Heart left ventricle (tissue), 16 donors: ENCODE data around the gene DCDC1. TPM values are rescaled to one million over a fixed set of nuclear protein-coding genes. Genes with fewer than 3 reads are reported as not detected.

Experiments used
- ATAC-seq, 4 donors: fragments of 200-7000 bp; cut with Tn5 transposase; one replicate each; pipeline ENCODE4 v1.9.1; 2020 to 2022; ENCODE audit warnings: moderate library complexity in 4 of 4, mild to moderate bottlenecking in 3 of 4, moderate number of reproducible peaks in 1 of 4
- DNase-seq, 5 donors: peaks; one replicate each; pipeline ENCODE4 v3.0.0-alpha.2; 2020
- H3K27ac ChIP-seq, 12 donors: fragments of 200-600 bp; sonication (generic) in 4 of 12; one replicate each; pipeline versions ENCODE4 v1.5.0 to v1.8.0; 2016 to 2022; ENCODE audit warnings: mild to moderate bottlenecking in 2 of 12
- H3K27me3 ChIP-seq, 9 donors: fragments of 200-600 bp; sonication (generic) in 2 of 9; one replicate each; pipeline versions ENCODE4 v1.5.1 to v1.8.0; 2016 to 2022; ENCODE audit warnings: mild to moderate bottlenecking in 3 of 9
- H3K36me3 ChIP-seq, 9 donors: fragments of 200-600 bp; sonication (generic) in 2 of 9; one replicate each; pipeline versions ENCODE4 v1.5.0 to v1.8.0; 2018 to 2022; ENCODE audit warnings: mild to moderate bottlenecking in 2 of 9
- H3K4me1 ChIP-seq, 12 donors: fragments of 200-600 bp; sonication (generic) in 4 of 12; one replicate each; pipeline versions ENCODE4 v1.5.0 to v1.8.0; 2016 to 2022; ENCODE audit warnings: mild to moderate bottlenecking in 3 of 12
- H3K4me3 ChIP-seq, 12 donors: fragments of 200-600 bp; sonication (generic) in 4 of 12; one replicate each; pipeline versions ENCODE4 v1.5.0 to v1.8.0; 2017 to 2022; ENCODE audit warnings: mild to moderate bottlenecking in 9 of 12, moderate library complexity in 4 of 12
- H3K9me3 ChIP-seq, 12 donors: fragments of 200-600 bp; sonication (generic) in 4 of 12; one replicate each; pipeline versions ENCODE4 v1.5.0 to v1.8.0; 2016 to 2022; ENCODE audit warnings: mild to moderate bottlenecking in 1 of 12
- CTCF ChIP-seq, 12 donors: fragments of 200-600 bp; sonication (generic) in 4 of 12; IDR thresholded peaks; one replicate each; pipeline versions ENCODE4 v1.5.0 to v1.8.0; 2018 to 2022; ENCODE audit warnings: antibody characterized with exemption in 12 of 12, mild to moderate bottlenecking in 5 of 12
- POLR2A ChIP-seq, 2 donors: fragments of 450-650 bp; IDR thresholded peaks; one replicate each; pipeline ENCODE4 v1.6.1; 2017; ENCODE audit warnings: antibody characterized with exemption in 2 of 2, mild to moderate bottlenecking in 2 of 2, moderate library complexity in 2 of 2
- WGBS, 4 donors: extraction: QIAGEN DNeasy Blood & Tissue Kit in 2 of 4; methylation state at CpG; one replicate each; pipeline versions ENCODE4 v1.1.5 to v1.1.7; 2013 to 2018; 5-methylcytosine and 5-hydroxymethylcytosine counted together
- intact Hi-C, 10 donors: fragments of 100-400 bp; cut with DNase I; formaldehyde crosslinking; loops; one replicate each; pipeline versions ENCODE4 v1.11.1 to v1.14.2; 2022
- polyA plus RNA-seq, 2 donors: library from polyadenylated mRNA; stranded (reverse); fragments of 200-250 nt; gene quantifications; one replicate each; pipeline ENCODE4 v1.2.3, GENCODE V29; 2013
- total RNA-seq, 9 donors: library from RNA; depleted of rRNA in 2 of 9; stranded (reverse); fragments of >200 nt in 2 of 9; fragmentation: NEBNext Ultra II Directional in 3 of 9; extraction: Animal tissue kit (Norgen Biotek cat#: 25700) in 3 of 9; gene quantifications; one replicate each; pipeline versions ENCODE4 v1.1.0 to v1.2.4, GENCODE V29; 2016 to 2023
- donor health status: ischemic (EF 13 %, LVEDD 7.1; RV severe dilation, severe dysfunction).
- donor health status: healthy with polysubstance abuse.
- donor health status: DM: no; HTN: yes; CAD: no.
- donor health status: DM: no; HTN: no; CAD: no.
- donor health status: ischemic (EF 25% LVEDD 6.9; RV normal size, moderate dysfunction).
- donor health status: ischemic (EF 25% LVEDD 5.7; RV mildly dilated, moderate dysfunction).
- donor health status: healthy.
- donor health status: DM: yes; HTN: yes; CAD: no.
- donor health status: ischemic (EF 35%, LVEDD 5.7; RV mildly dilated, moderate dysfunction).
- donor health status: nonischemic (EF 11% LVEDD 7.7; RV severe dilation, severe dysfunction).
- donor health status: DM: yes; HTN: yes; CAD: no.
- donor health status: PGD.
- donor health status: ischemic (EF 29% LVEDD 5.4; RV normal size, mild dysfunction).
- donor health status: nonischemic (EF 23%, LVEDD 6.1; RV moderate dilation, normal function).

DCDC1 gene
- total and polyA plus RNA-seq, 11 donors, result 0.07 to 1.0 (median 0.12) TPM; not detected in 7

GRCh38 chr11:31375879-31376278 is 6.3 kb upstream of the DCDC1 start:
- 96 to 99% (median 97%) methylated on average over 5 of the region's 5 CpGs for WGBS, 4 donors
- TF ChIP-seq CTCF (IDR thresholded peaks at IDR 0.05) (no peak), POLR2A (IDR thresholded peaks at IDR 0.05) (no peak)
- intact Hi-C loops, result no loop called here

GRCh38 chr11:31366795-31367194 is 2.7 kb downstream of the DCDC1 start:
- TF ChIP-seq POLR2A (IDR thresholded peaks at IDR 0.05), result no peak
- TF ChIP-seq CTCF (IDR thresholded peaks at IDR 0.05), result no peak
- Histone ChIP-seq H3K27ac (no peak overlapping the region), H3K4me3 (no peak overlapping the region), H3K36me3 (no peaks in the 10 kb centered on the region), H3K9me3 (no peaks in the 10 kb centered on the region), H3K4me1 (peaks cover 0 to 19% (median 9%) of the 10 kb centered on the region in 12 donors), H3K27me3 (peaks cover 0 to 4% (median 0%) of the 10 kb centered on the region in 9 donors)
- DNase-seq (no peak), ATAC-seq (no peak)
- intact Hi-C loops, result no loop called here
- WGBS, 4 donors, result 59 to 74% (median 68%) methylated on average over 4 of the region's 4 CpGs

More at GRCh38 chr11:31375879-31376278, 6.3 kb upstream of the DCDC1 start:
- Histone ChIP-seq H3K27ac (no peak overlapping the region), H3K27me3 (no peaks in the 10 kb centered on the region), H3K36me3 (peaks cover 0 to 4% (median 0%) of the 10 kb centered on the region in 9 donors), H3K9me3 (no peaks in the 10 kb centered on the region), H3K4me3 (no peak overlapping the region), H3K4me1 (peaks cover 0 to 6% (median 3%) of the 10 kb centered on the region in 12 donors)
- DNase-seq (no peak), ATAC-seq (no peak)

GRCh38 chr11:31361743-31362142 is 7.8 kb downstream of the DCDC1 start:
- intact Hi-C loops, result no loop called here
- DNase-seq (no peak), ATAC-seq (no peak)
- TF ChIP-seq CTCF (IDR thresholded peaks at IDR 0.05), result no peak
- TF ChIP-seq POLR2A (IDR thresholded peaks at IDR 0.05), result no peak
- Histone ChIP-seq H3K27me3 (no peaks in the 10 kb centered on the region), H3K9me3 (no peaks in the 10 kb centered on the region), H3K4me1 (no peaks in the 10 kb centered on the region), H3K4me3 (no peak overlapping the region), H3K36me3 (no peaks in the 10 kb centered on the region), H3K27ac (no peak overlapping the region)
- WGBS, 4 donors, result 85 to 89% (median 88%) methylated on average over 4 of the region's 4 CpGs

GRCh38 chr11:31355817-31356216 is 13.7 kb downstream of the DCDC1 start:
- ATAC-seq, result no peak
- Histone ChIP-seq H3K27ac (no peak overlapping the region), H3K36me3 (no peaks in the 10 kb centered on the region), H3K9me3 (no peaks in the 10 kb centered on the region), H3K4me3 (no peak overlapping the region), H3K27me3 (peaks cover 0 to 7% (median 0%) of the 10 kb centered on the region in 9 donors), H3K4me1 (no peaks in the 10 kb centered on the region)
- 79 to 85% (median 83%) methylated on average over 5 of the region's 5 CpGs for WGBS, 4 donors
- no peak for DNase-seq
- intact Hi-C loops, result no loop called here
- no peak for TF ChIP-seq POLR2A (IDR thresholded peaks at IDR 0.05)
- no peak for TF ChIP-seq CTCF (IDR thresholded peaks at IDR 0.05)
